ENCODE results near the gene DIPK2B. TPM values are rescaled to one million over a fixed set of nuclear protein-coding genes. Genes with fewer than 3 reads are reported as not detected.

Gene DIPK2B
- total and polyA plus RNA-seq, 9 of the 15 experiments (the other 6 are each of a cell fraction or from before 2014, with no cell fraction given), result not detected

- TF ChIP-seq CHD7 (IDR thresholded peaks at IDR 0.05; ENCODE audit: low read depth, low read length), result no peak
Measured at GRCh38 chrX:45198706-45199105, 2.0 kb downstream of the DIPK2B start (continued).
